AG09319 (cell line): ENCODE measurements around the gene KCNT1.

Source experiments
- DNase-seq: peaks from one replicate; pipeline ENCODE4 v3.0.0-alpha.2; 2010; ENCODE audit warnings: low read depth; ENCODE audit errors: extremely low read depth
- TF ChIP-seq, protein P1 (sequence below): IDR thresholded peaks from 2 replicates; pipeline ENCODE4 v1.5.1; 2011; ENCODE audit warnings: low read depth, mild to moderate bottlenecking, inconsistent platforms, low read length, moderate library complexity

Gene KCNT1

GRCh38 chr9:135726138-135726853 is 24.3 kb downstream of the KCNT1 start:
- DNase-seq = no peak
- TF ChIP-seq, protein P1, sequence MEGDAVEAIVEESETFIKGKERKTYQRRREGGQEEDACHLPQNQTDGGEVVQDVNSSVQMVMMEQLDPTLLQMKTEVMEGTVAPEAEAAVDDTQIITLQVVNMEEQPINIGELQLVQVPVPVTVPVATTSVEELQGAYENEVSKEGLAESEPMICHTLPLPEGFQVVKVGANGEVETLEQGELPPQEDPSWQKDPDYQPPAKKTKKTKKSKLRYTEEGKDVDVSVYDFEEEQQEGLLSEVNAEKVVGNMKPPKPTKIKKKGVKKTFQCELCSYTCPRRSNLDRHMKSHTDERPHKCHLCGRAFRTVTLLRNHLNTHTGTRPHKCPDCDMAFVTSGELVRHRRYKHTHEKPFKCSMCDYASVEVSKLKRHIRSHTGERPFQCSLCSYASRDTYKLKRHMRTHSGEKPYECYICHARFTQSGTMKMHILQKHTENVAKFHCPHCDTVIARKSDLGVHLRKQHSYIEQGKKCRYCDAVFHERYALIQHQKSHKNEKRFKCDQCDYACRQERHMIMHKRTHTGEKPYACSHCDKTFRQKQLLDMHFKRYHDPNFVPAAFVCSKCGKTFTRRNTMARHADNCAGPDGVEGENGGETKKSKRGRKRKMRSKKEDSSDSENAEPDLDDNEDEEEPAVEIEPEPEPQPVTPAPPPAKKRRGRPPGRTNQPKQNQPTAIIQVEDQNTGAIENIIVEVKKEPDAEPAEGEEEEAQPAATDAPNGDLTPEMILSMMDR = no peak

DNA sequence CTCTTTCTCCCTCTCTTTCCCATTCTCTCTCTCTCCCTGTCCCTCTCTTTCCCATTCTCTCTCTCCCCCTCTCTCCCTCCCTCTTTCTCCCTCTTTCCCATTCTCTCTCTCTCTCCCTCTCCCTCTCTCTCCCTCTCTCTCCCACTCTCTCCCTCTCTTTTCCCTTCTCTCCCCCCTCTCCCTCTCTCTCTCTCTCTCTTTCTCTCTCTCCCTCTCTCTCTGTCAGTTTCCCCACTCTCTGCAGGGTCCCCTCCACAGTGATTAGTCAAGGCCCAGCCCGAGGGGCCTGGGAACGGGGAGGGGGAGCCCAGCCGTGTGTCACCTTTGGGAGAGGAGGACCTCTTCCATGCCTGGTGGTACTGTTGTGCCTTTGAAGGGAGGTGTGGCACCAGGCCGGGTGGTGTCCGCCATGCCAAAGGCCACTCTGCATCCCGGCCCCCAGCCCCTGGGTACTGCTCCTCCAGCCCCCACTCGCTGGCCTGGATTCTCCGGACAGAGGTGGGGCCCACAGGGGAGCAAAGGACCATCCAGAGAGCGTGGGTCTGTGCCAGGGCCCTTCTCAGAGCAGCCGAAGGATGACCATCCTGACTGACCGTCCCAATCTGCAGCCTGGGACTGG is 25.4 kb downstream of the KCNT1 start:
- DNase-seq = no peak
- TF ChIP-seq, protein P1 = no peak

DNA sequence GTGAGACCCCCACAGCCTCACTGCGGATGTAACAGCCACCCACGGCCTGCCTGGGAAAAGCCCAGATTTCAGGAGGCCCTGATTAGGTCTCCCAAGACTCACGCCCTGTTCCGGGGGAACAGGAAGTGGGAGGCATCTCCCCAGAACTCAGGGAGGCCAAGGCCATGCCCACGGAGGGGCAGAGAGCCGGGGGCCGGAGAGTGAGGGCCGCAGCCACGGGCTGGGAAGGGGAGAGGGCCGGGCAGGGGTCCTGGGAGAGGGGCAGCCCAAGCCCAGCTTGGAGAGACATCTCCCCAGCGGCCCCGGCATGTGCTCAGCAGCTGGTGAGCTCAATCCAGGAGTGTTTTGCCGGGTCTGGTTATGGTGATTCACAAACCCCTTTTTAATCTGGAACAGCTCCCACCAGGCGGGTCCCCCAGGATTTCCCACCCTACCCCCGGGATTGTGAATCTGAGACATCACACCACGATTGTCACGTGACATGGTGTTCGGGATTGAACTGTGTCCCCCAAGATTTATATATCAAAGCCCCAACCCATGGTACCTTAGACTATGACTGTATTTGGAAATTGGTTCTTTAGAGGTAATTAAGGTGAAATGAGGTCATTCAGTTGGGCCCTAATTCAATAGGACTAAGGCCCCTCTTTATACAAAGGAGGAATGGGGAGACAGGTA is 26.6 kb downstream of the KCNT1 start:
- TF ChIP-seq, protein P1 = no peak
- no peak for DNase-seq

DNA sequence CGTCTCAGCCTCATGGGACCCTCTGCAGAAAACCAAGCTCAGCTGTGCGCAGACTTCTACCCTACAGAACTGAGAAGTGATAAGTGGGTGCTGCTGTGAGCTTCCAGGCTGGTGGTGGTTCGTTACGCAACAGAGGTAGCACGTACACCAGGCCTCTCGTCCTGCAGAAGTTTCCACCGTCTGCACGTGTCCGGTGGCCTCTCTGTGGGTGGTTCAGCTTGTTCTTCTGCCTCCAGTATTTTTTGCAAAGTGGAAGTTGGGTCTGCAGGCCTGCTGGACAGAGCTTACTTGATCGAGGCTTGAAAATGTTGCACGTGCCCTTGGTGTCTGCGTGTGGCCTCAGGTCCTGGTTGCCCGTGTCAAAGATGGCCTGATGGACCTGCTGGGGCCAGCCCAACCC is 27.5 kb downstream of the KCNT1 start:
- TF ChIP-seq, protein P1 = no peak
- no peak for DNase-seq

DNA sequence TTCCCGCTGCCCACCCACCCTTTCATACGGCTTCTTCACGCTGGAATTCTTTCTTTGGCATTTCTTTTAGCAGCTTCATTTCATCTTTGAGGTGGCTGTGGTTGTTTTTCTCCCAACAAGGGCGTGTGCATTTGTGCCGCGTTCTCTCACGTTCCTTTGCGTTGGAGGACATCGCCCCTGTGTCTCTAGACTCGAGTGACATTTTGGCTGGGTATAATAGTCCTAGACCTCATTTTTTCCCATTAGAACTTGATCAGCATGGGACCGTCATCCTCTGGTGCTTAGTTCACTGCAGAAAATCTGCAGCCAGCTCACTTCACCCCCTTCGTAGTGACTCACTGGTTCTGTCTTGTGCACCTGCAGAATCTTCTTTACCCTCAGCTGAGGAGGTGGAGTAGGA is 29.5 kb downstream of the KCNT1 start:
- DNase-seq = no peak
- TF ChIP-seq, protein P1 = no peak

- DNase-seq = no peak
- TF ChIP-seq, protein P1 = no peak
Observed at GRCh38 chr9:135732569-135733257, 30.7 kb downstream of the KCNT1 start.
